Fibroblast of skin of right biceps (primary cell): ENCODE data around the gene CXCR3.
"Not testable (repeated sequence)": the region's sequence is repeated elsewhere in the genome, so short reads cannot be mapped to it uniquely, and the experiment has no call there.

Experiments used
- DNase-seq: peaks from one replicate; pipeline ENCODE4 v3.0.0-alpha.2; 2013

The CXCR3 gene

GRCh38 chrX:71636438-71637252 is 18.3 kb upstream of the CXCR3 start:
- DNase-seq = no peak

- DNase-seq = no peak
Observed at GRCh38 chrX:71634366-71634765, 16.1 kb upstream of the CXCR3 start.

- DNase-seq = no peak
Observed at GRCh38 chrX:71632923-71633657, 14.8 kb upstream of the CXCR3 start.

- no peak for DNase-seq
Observed at GRCh38 chrX:71629467-71629866, 11.2 kb upstream of the CXCR3 start.

- DNase-seq = no peak
Observed at GRCh38 chrX:71627588-71628404, 9.5 kb upstream of the CXCR3 start.

GRCh38 chrX:71626576-71626975 is 8.3 kb upstream of the CXCR3 start:
- DNase-seq = no peak

GRCh38 chrX:71625471-71625870 is 7.2 kb upstream of the CXCR3 start:
- DNase-seq = no peak

- no peak for DNase-seq
Observed at GRCh38 chrX:71623714-71624113, 5.4 kb upstream of the CXCR3 start.

GRCh38 chrX:71622576-71623450 is 4.5 kb upstream of the CXCR3 start:
- peak; percentile 65 for DNase-seq

- no peak for DNase-seq
Observed at GRCh38 chrX:71622032-71622575, 3.8 kb upstream of the CXCR3 start.

GRCh38 chrX:71621603-71622002 is 3.3 kb upstream of the CXCR3 start:
- DNase-seq = no peak

GRCh38 chrX:71619986-71620385 is 1.7 kb upstream of the CXCR3 start:
- DNase-seq = no peak

- no peak for DNase-seq
Observed at GRCh38 chrX:71619193-71619592, 882 bp upstream of the CXCR3 start.

GRCh38 chrX:71618787-71619186 is 476 bp upstream of the CXCR3 start:
- no peak for DNase-seq

GRCh38 chrX:71617742-71618141 is 569 bp downstream of the CXCR3 start:
- no peak for DNase-seq

- no peak for DNase-seq
Observed at GRCh38 chrX:71616672-71617529, 1.4 kb downstream of the CXCR3 start.

- no peak for DNase-seq
Observed at GRCh38 chrX:71615954-71616353, 2.4 kb downstream of the CXCR3 start.

GRCh38 chrX:71615056-71615455 is 3.3 kb downstream of the CXCR3 start:
- DNase-seq = no peak

GRCh38 chrX:71612256-71612655 is 6.1 kb downstream of the CXCR3 start:
- no peak for DNase-seq

- not testable (repeated sequence) for DNase-seq
Observed at GRCh38 chrX:71611736-71612135, 6.6 kb downstream of the CXCR3 start.

GRCh38 chrX:71609095-71609750 is 9.1 kb downstream of the CXCR3 start:
- DNase-seq = no peak
